ENCODE results near the gene DHRSX.
"Not testable (repeated sequence)": the region's sequence is repeated elsewhere in the genome, so short reads cannot be mapped to it uniquely, and the experiment has no call there.

Gene DHRSX

GRCh38 chrX:2425286-2426071, 75.3 kb downstream of the DHRSX start:
- DNase-seq (ENCODE audit: low read depth in 2 of 2) = no peak

- no peak for DNase-seq (ENCODE audit: low read depth in 2 of 2)
Measured at GRCh38 chrX:2424317-2424716, 76.5 kb downstream of the DHRSX start.

- no peak for DNase-seq (ENCODE audit: low read depth in 2 of 2)
Measured at GRCh38 chrX:2423899-2424298, 76.9 kb downstream of the DHRSX start.

- no peak for DNase-seq (ENCODE audit: low read depth in 2 of 2)
Measured at GRCh38 chrX:2423282-2423681, 77.5 kb downstream of the DHRSX start.

- not testable (repeated sequence) for DNase-seq (ENCODE audit: low read depth in 2 of 2)
Measured at GRCh38 chrX:2419418-2419817, 81.4 kb downstream of the DHRSX start.

GRCh38 chrX:2418000-2418399, 82.8 kb downstream of the DHRSX start:
- no peak for DNase-seq (ENCODE audit: low read depth in 2 of 2)

- DNase-seq (ENCODE audit: low read depth in 2 of 2) = no peak
Measured at GRCh38 chrX:2416851-2417604, 83.7 kb downstream of the DHRSX start.

GRCh38 chrX:2414384-2414783, 86.4 kb downstream of the DHRSX start:
- no peak for DNase-seq (ENCODE audit: low read depth in 2 of 2)

GRCh38 chrX:2413969-2414368, 86.8 kb downstream of the DHRSX start:
- DNase-seq (ENCODE audit: low read depth in 2 of 2) = no peak

- DNase-seq (ENCODE audit: low read depth in 2 of 2) = no peak
Measured at GRCh38 chrX:2412131-2412530, 88.6 kb downstream of the DHRSX start.

- no peak for DNase-seq (ENCODE audit: low read depth in 2 of 2)
Measured at GRCh38 chrX:2410279-2411020, 90.3 kb downstream of the DHRSX start.

- no peak for DNase-seq (ENCODE audit: low read depth in 2 of 2)
Measured at GRCh38 chrX:2409796-2410195, 91.0 kb downstream of the DHRSX start.

- DNase-seq (ENCODE audit: low read depth in 2 of 2) = no peak
Measured at GRCh38 chrX:2408856-2409255, 91.9 kb downstream of the DHRSX start.

GRCh38 chrX:2406891-2407518, 93.8 kb downstream of the DHRSX start:
- no peak for DNase-seq (ENCODE audit: low read depth in 2 of 2)

GRCh38 chrX:2404776-2405175, 96.0 kb downstream of the DHRSX start:
- DNase-seq (ENCODE audit: low read depth in 2 of 2) = no peak

GRCh38 chrX:2402361-2402690, 98.5 kb downstream of the DHRSX start:
- DNase-seq (ENCODE audit: low read depth in 2 of 2) = no peak

- DNase-seq (ENCODE audit: low read depth in 2 of 2) = no peak
Measured at GRCh38 chrX:2401590-2402360, 99.0 kb downstream of the DHRSX start.

- DNase-seq (ENCODE audit: low read depth in 2 of 2) = no peak
Measured at GRCh38 chrX:2401201-2401589, 99.6 kb downstream of the DHRSX start.

- DNase-seq (ENCODE audit: low read depth in 2 of 2) = no peak
Measured at GRCh38 chrX:2398064-2398656, 102.6 kb downstream of the DHRSX start.

- DNase-seq (ENCODE audit: low read depth in 2 of 2) = no peak
Measured at GRCh38 chrX:2397229-2398063, 103.3 kb downstream of the DHRSX start.
